Measurements from ENCODE around the gene MYOCD. TPM values are rescaled to one million over a fixed set of nuclear protein-coding genes. Genes with fewer than 3 reads are reported as not detected.
A peak's percentile ranks its signal among the peaks of the same experiment; 100 is the strongest.

Gene MYOCD
- total RNA-seq, 1 experiment from 2014 or later, result 9.3 TPM

- no peak for DNase-seq (ENCODE audit: low spot score)
These were observed 91.1 kb downstream of the MYOCD start for GRCh38 chr17:12756786-12757185.

- no peak for DNase-seq (ENCODE audit: low spot score)
These were observed 93.4 kb downstream of the MYOCD start for GRCh38 chr17:12759090-12759489.

DNA sequence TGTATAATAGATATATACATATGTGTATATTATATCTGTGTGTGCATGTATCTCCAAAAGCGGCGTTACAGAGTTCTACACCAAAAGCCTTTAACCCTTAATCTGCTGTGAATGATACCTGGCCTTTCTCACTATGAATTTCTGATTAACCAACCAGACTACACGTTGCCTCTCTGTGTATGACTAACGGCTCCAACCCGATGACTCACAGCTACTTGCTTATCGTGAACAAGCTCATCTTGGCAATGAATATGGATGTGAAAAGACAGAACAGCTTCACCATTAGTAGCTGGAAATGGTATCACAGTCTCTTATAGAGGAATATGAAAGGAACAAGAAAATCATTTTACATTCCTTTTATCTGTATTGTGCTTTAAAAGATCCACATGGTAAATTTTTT, 99.9 kb downstream of the MYOCD start:
- peak; percentile 50 for DNase-seq (ENCODE audit: low spot score)

GRCh38 chr17:12768255-12768654, 102.6 kb downstream of the MYOCD start:
- no peak for DNase-seq (ENCODE audit: low spot score)

DNA sequence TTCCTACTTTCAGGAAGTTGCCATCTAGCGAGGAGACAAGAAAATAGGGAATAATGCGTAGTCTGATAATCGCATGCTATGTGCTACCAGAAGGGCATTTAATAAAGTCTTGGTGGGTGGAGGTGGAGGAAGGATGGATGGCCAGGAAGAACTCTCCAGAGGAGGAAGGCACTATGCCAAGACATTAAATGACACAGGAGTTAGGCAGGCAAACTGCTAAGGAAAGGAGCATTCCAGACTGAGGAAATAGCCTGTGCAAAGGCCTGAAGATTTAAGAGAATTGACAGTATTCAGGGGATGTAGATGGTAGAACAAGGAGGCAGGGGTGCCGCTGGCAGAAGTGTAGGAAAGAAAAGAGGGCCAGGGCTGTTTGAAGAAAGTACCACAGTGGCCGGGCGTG, 104.3 kb downstream of the MYOCD start:
- no peak for DNase-seq (ENCODE audit: low spot score)

- no peak for DNase-seq (ENCODE audit: low spot score)
These were observed 107.5 kb downstream of the MYOCD start for GRCh38 chr17:12773153-12773552.

DNA sequence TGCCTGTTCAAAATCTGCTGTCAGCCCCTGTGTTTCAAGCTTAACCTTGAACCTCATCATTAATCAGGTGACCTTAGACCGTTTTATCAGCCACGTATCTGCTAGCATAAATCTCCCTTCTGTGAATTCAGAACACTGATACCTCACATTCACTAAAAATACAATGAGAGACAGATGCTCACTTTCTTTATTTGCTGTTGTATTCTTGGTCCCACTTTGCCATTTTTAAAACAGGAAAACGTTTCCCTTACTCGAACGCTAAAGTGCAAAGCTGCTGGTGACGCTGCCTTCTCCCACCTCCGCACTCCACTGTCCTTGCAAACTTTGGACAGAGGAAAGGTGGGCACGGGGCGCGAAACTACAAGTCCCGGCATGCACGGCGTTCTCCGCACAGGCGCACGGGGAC, 123.4 kb downstream of the MYOCD start:
- DNase-seq (ENCODE audit: low spot score), result peak; percentile 14

GRCh38 chr17:12789481-12790248, 124.0 kb downstream of the MYOCD start, which contains the start of gene ARHGAP44:
ARHGAP44 (plus strand) TSS chr17:12789498; CDS start chr17:12789839, 341 bp downstream.
- no peak for DNase-seq (ENCODE audit: low spot score)

- DNase-seq (ENCODE audit: low spot score), result no peak
These were observed 124.8 kb downstream of the MYOCD start for GRCh38 chr17:12790249-12791106.

GRCh38 chr17:12794919-12795532, 129.3 kb downstream of the MYOCD start:
- DNase-seq (ENCODE audit: low spot score), result no peak

GRCh38 chr17:12800855-12801365, 135.2 kb downstream of the MYOCD start:
- no peak for DNase-seq (ENCODE audit: low spot score)

DNA sequence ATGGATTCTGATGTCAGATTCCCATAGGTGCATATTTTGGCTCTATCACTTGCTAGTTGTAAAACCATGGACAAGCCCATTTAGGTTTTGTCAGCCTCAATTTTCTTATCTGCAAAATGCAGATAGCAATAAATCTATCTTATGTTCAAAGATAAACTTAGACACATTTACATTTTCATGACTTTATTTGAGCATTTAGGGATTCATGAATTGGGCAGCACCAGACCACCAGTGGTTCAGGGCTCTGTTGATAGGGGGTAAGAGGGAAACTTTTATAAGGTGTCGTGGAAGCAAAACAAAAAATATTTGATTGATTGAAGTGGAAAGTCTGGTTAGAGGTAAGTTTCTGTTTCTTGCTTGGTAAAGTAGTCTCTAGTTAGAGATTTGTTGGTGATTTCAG, 140.9 kb downstream of the MYOCD start:
- no peak for DNase-seq (ENCODE audit: low spot score)

GRCh38 chr17:12808723-12809122, 143.0 kb downstream of the MYOCD start:
- DNase-seq (ENCODE audit: low spot score), result no peak

DNA sequence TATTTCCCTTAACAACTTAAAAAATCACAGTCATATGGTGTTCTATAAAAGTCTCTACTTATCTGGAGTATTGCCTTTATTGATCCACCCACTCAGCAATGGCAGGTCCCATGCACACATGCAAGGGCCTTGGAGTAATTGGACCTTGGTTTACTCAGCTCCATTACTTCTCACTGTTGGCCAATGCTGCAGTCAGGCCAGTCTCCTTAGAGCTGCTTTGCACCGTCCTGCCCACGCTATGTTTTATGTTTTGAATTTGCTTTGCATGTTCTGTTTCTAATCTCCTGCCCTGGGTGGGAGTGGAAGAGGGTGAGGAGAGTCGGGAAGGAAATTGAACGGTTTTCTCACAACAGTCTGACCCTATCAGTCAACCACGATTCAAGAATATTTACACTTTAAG, 147.2 kb downstream of the MYOCD start:
- DNase-seq (ENCODE audit: low spot score), result no peak

DNA sequence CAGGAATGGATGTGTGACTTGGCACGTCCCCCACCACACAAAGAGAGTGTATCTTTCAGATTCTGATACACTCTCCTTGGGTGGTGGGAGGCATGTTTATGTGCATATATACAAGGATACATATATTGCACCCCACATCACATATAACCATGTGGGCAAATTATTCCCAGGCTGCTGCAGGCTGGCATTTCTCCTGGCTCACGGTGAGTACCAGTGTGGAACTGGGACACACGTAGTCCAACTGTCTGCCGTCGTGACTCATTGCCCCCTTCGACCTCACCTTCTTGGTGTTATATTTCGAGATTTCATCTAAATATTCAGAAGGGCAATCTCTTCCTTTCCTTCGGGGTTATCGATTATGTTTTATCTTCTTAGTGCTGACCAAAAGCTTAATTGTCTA, 148.0 kb downstream of the MYOCD start:
- DNase-seq (ENCODE audit: low spot score), result no peak

DNA sequence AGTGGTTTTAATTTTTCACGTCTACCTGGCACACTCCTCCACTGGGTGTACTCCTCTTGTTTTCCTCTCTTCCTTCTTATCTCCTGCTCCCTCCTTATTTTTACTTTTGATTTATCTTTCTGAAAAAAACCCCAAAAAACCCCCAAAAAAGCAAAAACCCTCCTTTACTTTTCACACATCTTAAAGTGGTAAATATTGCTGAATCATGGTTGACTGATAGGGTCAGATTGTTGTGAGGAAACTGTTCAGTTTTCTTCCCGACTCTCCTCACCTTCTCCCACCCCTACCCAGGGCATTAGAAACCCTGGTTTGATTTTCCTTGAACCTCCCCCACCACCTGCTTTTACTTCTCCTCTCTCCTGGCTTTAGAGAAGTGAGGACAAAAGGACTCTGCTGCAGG, 149.0 kb downstream of the MYOCD start:
- DNase-seq (ENCODE audit: low spot score), result no peak

DNA sequence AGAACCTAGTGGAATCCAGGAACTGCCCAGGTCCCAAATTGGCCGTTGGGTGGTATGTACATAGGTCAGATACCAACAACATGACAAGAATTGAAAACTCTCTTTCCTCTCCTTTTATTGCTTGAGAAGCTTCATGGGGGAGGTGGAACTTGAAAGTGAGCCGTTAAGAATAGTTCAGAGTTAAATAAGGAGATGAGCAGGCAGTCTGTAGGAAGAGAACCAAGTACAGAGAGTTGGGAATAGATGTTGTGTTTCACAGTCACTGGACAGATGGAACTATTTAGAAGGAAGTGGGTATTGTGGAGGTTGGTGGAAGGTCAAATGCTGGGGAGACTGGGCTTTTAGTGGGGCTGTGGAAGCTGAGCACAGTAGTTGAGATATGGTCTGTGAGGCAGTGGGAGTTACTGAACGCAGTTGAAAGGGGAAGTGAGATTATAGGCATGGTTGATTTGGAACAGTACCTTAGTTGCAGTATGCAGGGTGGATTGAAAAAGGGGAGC, 150.0 kb downstream of the MYOCD start:
- no peak for DNase-seq (ENCODE audit: low spot score)

Other genes starting within 250 kb of the MYOCD start
- 0.33 and 1.7 TPM in 2 replicates for gene ARHGAP44, start 123.6 kb downstream of the MYOCD start, total RNA-seq (2014; rRNA removed; shearing (Covaris generic))

Measured in H4 (cell line).